ENCODE data around the gene CDR2L. TPM values are rescaled to one million over a fixed set of nuclear protein-coding genes. Genes with fewer than 3 reads are reported as not detected.

CDR2L gene
- total RNA-seq, 1 experiment from 2014 or later: 31.0 TPM

DNA sequence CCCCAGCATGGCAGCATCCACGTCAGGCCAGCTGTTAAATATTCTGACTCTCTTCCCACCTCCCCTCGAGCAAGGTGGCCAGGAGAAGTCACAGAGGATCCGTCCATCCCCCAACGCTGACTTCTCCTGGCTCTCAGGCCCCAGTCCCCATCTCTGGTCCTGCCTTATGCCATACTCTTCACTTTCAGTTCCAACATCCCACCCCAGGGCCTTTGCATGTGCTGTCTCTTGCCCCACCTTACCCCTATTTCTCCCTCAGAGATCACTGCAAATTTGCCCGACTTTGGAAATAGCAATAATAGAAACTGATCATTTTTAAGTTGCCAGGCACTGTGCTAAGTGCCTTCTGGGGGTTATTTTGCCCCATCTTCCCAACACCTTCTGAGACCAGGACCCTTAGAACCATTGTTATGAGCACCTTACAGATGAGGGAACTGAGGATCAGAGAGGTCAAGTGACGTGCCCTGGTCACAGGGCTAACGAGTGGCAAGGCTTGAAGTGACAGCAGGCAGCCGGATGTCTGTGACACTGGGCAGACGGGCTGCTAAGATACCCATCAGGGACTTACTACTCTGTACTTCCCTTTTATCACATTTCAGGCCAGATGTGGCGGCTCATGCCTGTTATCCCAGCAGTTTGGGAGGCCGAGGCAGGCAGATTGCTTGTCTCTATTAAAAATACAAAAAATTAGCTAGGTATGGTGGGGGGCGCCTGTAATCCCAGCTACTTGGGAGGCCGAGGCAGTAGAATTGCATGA, 32.6 kb upstream of the CDR2L start (continued):
- TF ChIP-seq, protein P1, sequence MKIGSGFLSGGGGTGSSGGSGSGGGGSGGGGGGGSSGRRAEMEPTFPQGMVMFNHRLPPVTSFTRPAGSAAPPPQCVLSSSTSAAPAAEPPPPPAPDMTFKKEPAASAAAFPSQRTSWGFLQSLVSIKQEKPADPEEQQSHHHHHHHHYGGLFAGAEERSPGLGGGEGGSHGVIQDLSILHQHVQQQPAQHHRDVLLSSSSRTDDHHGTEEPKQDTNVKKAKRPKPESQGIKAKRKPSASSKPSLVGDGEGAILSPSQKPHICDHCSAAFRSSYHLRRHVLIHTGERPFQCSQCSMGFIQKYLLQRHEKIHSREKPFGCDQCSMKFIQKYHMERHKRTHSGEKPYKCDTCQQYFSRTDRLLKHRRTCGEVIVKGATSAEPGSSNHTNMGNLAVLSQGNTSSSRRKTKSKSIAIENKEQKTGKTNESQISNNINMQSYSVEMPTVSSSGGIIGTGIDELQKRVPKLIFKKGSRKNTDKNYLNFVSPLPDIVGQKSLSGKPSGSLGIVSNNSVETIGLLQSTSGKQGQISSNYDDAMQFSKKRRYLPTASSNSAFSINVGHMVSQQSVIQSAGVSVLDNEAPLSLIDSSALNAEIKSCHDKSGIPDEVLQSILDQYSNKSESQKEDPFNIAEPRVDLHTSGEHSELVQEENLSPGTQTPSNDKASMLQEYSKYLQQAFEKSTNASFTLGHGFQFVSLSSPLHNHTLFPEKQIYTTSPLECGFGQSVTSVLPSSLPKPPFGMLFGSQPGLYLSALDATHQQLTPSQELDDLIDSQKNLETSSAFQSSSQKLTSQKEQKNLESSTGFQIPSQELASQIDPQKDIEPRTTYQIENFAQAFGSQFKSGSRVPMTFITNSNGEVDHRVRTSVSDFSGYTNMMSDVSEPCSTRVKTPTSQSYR (CRISPR knock-in tag; IDR thresholded peaks at IDR 0.05): no peak
- TF ChIP-seq, protein P2, sequence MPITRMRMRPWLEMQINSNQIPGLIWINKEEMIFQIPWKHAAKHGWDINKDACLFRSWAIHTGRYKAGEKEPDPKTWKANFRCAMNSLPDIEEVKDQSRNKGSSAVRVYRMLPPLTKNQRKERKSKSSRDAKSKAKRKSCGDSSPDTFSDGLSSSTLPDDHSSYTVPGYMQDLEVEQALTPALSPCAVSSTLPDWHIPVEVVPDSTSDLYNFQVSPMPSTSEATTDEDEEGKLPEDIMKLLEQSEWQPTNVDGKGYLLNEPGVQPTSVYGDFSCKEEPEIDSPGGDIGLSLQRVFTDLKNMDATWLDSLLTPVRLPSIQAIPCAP (CRISPR knock-in tag; IDR thresholded peaks at IDR 0.05): no peak
- TF ChIP-seq, protein P3, sequence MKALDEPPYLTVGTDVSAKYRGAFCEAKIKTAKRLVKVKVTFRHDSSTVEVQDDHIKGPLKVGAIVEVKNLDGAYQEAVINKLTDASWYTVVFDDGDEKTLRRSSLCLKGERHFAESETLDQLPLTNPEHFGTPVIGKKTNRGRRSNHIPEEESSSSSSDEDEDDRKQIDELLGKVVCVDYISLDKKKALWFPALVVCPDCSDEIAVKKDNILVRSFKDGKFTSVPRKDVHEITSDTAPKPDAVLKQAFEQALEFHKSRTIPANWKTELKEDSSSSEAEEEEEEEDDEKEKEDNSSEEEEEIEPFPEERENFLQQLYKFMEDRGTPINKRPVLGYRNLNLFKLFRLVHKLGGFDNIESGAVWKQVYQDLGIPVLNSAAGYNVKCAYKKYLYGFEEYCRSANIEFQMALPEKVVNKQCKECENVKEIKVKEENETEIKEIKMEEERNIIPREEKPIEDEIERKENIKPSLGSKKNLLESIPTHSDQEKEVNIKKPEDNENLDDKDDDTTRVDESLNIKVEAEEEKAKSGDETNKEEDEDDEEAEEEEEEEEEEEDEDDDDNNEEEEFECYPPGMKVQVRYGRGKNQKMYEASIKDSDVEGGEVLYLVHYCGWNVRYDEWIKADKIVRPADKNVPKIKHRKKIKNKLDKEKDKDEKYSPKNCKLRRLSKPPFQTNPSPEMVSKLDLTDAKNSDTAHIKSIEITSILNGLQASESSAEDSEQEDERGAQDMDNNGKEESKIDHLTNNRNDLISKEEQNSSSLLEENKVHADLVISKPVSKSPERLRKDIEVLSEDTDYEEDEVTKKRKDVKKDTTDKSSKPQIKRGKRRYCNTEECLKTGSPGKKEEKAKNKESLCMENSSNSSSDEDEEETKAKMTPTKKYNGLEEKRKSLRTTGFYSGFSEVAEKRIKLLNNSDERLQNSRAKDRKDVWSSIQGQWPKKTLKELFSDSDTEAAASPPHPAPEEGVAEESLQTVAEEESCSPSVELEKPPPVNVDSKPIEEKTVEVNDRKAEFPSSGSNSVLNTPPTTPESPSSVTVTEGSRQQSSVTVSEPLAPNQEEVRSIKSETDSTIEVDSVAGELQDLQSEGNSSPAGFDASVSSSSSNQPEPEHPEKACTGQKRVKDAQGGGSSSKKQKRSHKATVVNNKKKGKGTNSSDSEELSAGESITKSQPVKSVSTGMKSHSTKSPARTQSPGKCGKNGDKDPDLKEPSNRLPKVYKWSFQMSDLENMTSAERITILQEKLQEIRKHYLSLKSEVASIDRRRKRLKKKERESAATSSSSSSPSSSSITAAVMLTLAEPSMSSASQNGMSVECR (CRISPR knock-in tag; IDR thresholded peaks at IDR 0.05; ENCODE audit: borderline replicate concordance): no peak
- TF ChIP-seq, protein P4, sequence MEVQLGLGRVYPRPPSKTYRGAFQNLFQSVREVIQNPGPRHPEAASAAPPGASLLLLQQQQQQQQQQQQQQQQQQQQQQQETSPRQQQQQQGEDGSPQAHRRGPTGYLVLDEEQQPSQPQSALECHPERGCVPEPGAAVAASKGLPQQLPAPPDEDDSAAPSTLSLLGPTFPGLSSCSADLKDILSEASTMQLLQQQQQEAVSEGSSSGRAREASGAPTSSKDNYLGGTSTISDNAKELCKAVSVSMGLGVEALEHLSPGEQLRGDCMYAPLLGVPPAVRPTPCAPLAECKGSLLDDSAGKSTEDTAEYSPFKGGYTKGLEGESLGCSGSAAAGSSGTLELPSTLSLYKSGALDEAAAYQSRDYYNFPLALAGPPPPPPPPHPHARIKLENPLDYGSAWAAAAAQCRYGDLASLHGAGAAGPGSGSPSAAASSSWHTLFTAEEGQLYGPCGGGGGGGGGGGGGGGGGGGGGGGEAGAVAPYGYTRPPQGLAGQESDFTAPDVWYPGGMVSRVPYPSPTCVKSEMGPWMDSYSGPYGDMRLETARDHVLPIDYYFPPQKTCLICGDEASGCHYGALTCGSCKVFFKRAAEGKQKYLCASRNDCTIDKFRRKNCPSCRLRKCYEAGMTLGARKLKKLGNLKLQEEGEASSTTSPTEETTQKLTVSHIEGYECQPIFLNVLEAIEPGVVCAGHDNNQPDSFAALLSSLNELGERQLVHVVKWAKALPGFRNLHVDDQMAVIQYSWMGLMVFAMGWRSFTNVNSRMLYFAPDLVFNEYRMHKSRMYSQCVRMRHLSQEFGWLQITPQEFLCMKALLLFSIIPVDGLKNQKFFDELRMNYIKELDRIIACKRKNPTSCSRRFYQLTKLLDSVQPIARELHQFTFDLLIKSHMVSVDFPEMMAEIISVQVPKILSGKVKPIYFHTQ (CRISPR knock-in tag; IDR thresholded peaks at IDR 0.05): no peak
- TF ChIP-seq, protein P5, sequence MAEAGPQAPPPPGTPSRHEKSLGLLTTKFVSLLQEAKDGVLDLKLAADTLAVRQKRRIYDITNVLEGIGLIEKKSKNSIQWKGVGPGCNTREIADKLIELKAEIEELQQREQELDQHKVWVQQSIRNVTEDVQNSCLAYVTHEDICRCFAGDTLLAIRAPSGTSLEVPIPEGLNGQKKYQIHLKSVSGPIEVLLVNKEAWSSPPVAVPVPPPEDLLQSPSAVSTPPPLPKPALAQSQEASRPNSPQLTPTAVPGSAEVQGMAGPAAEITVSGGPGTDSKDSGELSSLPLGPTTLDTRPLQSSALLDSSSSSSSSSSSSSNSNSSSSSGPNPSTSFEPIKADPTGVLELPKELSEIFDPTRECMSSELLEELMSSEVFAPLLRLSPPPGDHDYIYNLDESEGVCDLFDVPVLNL (CRISPR knock-in tag; IDR thresholded peaks at IDR 0.05; ENCODE audit: borderline replicate concordance, low read depth): no peak
- TF ChIP-seq, protein P6, sequence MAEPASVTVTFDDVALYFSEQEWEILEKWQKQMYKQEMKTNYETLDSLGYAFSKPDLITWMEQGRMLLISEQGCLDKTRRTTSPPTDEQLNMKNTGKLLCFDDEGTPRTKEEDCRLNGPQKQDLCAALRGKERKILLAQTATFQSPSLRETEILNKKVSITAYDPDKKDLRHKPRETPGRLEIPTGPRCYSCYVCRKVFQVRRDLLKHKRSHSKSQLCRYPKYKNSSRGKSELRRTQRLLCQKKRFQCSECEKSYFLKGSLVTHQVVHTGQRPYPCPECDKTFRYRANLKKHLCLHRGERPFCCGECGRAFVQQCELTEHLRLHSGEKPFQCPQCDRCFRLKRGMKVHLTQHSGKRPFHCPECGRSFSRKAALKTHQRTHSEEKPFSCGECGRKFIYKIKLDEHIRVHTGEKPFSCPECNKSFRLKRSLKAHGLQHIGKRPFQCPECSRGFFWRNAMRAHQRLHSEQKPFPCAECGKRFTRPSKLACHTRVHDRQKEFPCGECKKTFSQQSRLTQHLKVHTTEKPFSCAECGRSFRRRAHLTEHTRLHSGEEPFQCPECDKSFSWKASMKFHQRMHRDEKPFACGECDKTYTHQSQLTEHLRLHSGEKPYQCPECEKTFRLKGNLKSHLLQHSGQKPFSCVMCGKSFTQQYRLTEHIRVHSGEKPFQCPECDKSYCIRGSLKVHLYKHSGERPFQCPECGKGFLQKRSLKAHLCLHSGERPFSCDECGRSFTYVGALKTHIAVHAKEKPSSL (CRISPR knock-in tag; conservative IDR thresholded peaks at IDR 0.05): no peak
- TF ChIP-seq FOXJ3 (CRISPR knock-in tag; IDR thresholded peaks at IDR 0.05; ENCODE audit: borderline replicate concordance): no peak

DNA sequence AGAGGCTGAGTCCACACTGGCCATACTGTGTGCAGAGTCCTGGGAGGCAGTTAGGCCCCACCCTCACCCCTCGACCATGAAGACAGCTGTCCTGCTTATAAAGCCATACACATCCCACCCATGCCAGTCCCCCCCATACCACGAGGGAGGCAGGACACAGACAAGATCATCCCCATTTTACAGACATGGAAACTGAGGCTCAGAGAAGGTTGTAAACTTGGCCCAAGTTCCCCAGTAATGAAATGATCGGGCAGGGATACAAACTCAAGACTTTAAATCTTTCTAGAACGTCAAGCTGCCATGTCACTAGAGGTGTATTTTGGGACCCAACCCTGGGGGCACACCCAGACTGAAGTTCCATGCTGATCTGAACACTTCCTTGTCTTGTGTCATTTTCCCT, 31.3 kb upstream of the CDR2L start:
- peaks cover 7% of the 10 kb centered on the region for H3K4me1 Mint-ChIP-seq
- H3K9me3 Mint-ChIP-seq: no peaks in the 10 kb centered on the region
- no peak overlapping the region for H3K27ac Mint-ChIP-seq
- ChIA-PET POLR2A (no interaction called here), CTCF (interaction anchor here (6.5 kb wide), 1 partner anchor 34 kb away, joined by 206 read pairs; the partner anchor contains the start of genes OTOP2 and USH1G)
- ATAC-seq (no peak), DNase-seq (ENCODE audit: low spot score) (no peak)
- no peaks in the 10 kb centered on the region for H3K36me3 Mint-ChIP-seq
- H3K27me3 Mint-ChIP-seq (ENCODE audit: low read depth): peaks cover 22% of the 10 kb centered on the region
- no peak overlapping the region for H3K4me3 Mint-ChIP-seq
- TF ChIP-seq, protein P7, sequence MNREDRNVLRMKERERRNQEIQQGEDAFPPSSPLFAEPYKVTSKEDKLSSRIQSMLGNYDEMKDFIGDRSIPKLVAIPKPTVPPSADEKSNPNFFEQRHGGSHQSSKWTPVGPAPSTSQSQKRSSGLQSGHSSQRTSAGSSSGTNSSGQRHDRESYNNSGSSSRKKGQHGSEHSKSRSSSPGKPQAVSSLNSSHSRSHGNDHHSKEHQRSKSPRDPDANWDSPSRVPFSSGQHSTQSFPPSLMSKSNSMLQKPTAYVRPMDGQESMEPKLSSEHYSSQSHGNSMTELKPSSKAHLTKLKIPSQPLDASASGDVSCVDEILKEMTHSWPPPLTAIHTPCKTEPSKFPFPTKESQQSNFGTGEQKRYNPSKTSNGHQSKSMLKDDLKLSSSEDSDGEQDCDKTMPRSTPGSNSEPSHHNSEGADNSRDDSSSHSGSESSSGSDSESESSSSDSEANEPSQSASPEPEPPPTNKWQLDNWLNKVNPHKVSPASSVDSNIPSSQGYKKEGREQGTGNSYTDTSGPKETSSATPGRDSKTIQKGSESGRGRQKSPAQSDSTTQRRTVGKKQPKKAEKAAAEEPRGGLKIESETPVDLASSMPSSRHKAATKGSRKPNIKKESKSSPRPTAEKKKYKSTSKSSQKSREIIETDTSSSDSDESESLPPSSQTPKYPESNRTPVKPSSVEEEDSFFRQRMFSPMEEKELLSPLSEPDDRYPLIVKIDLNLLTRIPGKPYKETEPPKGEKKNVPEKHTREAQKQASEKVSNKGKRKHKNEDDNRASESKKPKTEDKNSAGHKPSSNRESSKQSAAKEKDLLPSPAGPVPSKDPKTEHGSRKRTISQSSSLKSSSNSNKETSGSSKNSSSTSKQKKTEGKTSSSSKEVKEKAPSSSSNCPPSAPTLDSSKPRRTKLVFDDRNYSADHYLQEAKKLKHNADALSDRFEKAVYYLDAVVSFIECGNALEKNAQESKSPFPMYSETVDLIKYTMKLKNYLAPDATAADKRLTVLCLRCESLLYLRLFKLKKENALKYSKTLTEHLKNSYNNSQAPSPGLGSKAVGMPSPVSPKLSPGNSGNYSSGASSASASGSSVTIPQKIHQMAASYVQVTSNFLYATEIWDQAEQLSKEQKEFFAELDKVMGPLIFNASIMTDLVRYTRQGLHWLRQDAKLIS (CRISPR knock-in tag; IDR thresholded peaks at IDR 0.05; ENCODE audit: borderline replicate concordance): no peak
- TF ChIP-seq, protein P8, sequence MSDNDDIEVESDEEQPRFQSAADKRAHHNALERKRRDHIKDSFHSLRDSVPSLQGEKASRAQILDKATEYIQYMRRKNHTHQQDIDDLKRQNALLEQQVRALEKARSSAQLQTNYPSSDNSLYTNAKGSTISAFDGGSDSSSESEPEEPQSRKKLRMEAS (CRISPR knock-in tag; IDR thresholded peaks at IDR 0.05): no peak
- TF ChIP-seq, protein P9, sequence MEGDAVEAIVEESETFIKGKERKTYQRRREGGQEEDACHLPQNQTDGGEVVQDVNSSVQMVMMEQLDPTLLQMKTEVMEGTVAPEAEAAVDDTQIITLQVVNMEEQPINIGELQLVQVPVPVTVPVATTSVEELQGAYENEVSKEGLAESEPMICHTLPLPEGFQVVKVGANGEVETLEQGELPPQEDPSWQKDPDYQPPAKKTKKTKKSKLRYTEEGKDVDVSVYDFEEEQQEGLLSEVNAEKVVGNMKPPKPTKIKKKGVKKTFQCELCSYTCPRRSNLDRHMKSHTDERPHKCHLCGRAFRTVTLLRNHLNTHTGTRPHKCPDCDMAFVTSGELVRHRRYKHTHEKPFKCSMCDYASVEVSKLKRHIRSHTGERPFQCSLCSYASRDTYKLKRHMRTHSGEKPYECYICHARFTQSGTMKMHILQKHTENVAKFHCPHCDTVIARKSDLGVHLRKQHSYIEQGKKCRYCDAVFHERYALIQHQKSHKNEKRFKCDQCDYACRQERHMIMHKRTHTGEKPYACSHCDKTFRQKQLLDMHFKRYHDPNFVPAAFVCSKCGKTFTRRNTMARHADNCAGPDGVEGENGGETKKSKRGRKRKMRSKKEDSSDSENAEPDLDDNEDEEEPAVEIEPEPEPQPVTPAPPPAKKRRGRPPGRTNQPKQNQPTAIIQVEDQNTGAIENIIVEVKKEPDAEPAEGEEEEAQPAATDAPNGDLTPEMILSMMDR (IDR thresholded peaks at IDR 0.05): no peak
- no peak for TF ChIP-seq NFE2L1 (CRISPR knock-in tag; IDR thresholded peaks at IDR 0.05)
- no peak for TF ChIP-seq CBFB (CRISPR knock-in tag; IDR thresholded peaks at IDR 0.05; ENCODE audit: low read depth)
- TF ChIP-seq NFYB (CRISPR knock-in tag; conservative IDR thresholded peaks at IDR 0.05; ENCODE audit: low read depth): no peak

Measured in WTC11 (cell line).